Glutamatergic neuron (in vitro differentiated cells): Measurements from ENCODE around the gene IL17RE. TPM values are rescaled to one million over a fixed set of nuclear protein-coding genes. Genes with fewer than 3 reads are reported as not detected.
"Not testable (repeated sequence)": the region's sequence is repeated elsewhere in the genome, so short reads cannot be mapped to it uniquely, and the experiment has no call there.

ENCODE experiments used
- DNase-seq: peaks from one replicate; pipeline ENCODE4 v3.0.0; 2022
- H3K27ac Mint-ChIP-seq: one replicate; pipeline ENCODE4 v1.8.0; 2020; ENCODE audit warnings: mild to moderate bottlenecking, mixed read lengths, inconsistent platforms; ENCODE audit not compliant: unreplicated experiment
- H3K27me3 Mint-ChIP-seq: one replicate; pipeline ENCODE4 v1.8.0; 2020; ENCODE audit warnings: mild to moderate bottlenecking, moderate library complexity, mixed read lengths, inconsistent platforms; ENCODE audit not compliant: unreplicated experiment
- H3K36me3 Mint-ChIP-seq: one replicate; pipeline ENCODE4 v1.8.0; 2020; ENCODE audit warnings: mild to moderate bottlenecking, mixed read lengths, inconsistent platforms; ENCODE audit not compliant: unreplicated experiment
- H3K4me1 Mint-ChIP-seq: one replicate; pipeline ENCODE4 v1.8.0; 2020; ENCODE audit warnings: mild to moderate bottlenecking, low read depth, mixed read lengths, inconsistent platforms; ENCODE audit not compliant: unreplicated experiment
- H3K4me3 Mint-ChIP-seq: one replicate; pipeline ENCODE4 v1.8.0; 2020; ENCODE audit warnings: mild to moderate bottlenecking, mixed read lengths, inconsistent platforms; ENCODE audit not compliant: unreplicated experiment
- H3K9me3 Mint-ChIP-seq: one replicate; pipeline ENCODE4 v1.8.0; 2020; ENCODE audit warnings: mild to moderate bottlenecking, moderate library complexity, mixed read lengths, inconsistent platforms; ENCODE audit not compliant: unreplicated experiment
- CTCF ChIP-seq: fragments of 200-600 bp; sonication (generic); IDR thresholded peaks from one replicate; pipeline ENCODE4 v1.5.0; 2021; ENCODE audit not compliant: partially characterized antibody, unreplicated experiment
- total RNA-seq: library from RNA; stranded (reverse); fragmentation: NEBNext Ultra II Directional; extraction: Animal tissue kit (Norgen Biotek cat#: 25700); gene quantifications from one replicate; pipeline ENCODE4 v1.2.1, GENCODE V29; 2021; ENCODE audit not compliant: unreplicated experiment

Gene IL17RE
- total RNA-seq, 1 donor from 2014 or later: 3.9 TPM

GRCh38 chr3:9861626-9862130 is 41.0 kb upstream of the IL17RE start:
- H3K36me3 Mint-ChIP-seq: no peaks in the 10 kb centered on the region
- peaks cover 16% of the 10 kb centered on the region for H3K4me1 Mint-ChIP-seq
- H3K27ac Mint-ChIP-seq: no peak overlapping the region
- DNase-seq: no peak
- no peak for TF ChIP-seq CTCF
- H3K27me3 Mint-ChIP-seq: peaks cover 5% of the 10 kb centered on the region
- peak overlapping the region; percentile 64 for H3K4me3 Mint-ChIP-seq
- H3K9me3 Mint-ChIP-seq: peaks cover 2% of the 10 kb centered on the region

- Mint-ChIP-seq H3K36me3 (no peaks in the 10 kb centered on the region), H3K9me3 (peaks cover 2% of the 10 kb centered on the region), H3K27me3 (peaks cover 5% of the 10 kb centered on the region), H3K4me1 (peaks cover 16% of the 10 kb centered on the region), H3K4me3 (no peak overlapping the region), H3K27ac (no peak overlapping the region)
- no peak for TF ChIP-seq CTCF
- peak; percentile 79 for DNase-seq
Observed at GRCh38 chr3:9862391-9863057, 40.1 kb upstream of the IL17RE start.

GRCh38 chr3:9863058-9863772 is 39.4 kb upstream of the IL17RE start:
- TF ChIP-seq CTCF: no peak
- no peaks in the 10 kb centered on the region for H3K36me3 Mint-ChIP-seq
- peaks cover 2% of the 10 kb centered on the region for H3K9me3 Mint-ChIP-seq
- DNase-seq: peak; percentile 24
- H3K27ac Mint-ChIP-seq: no peak overlapping the region
- peaks cover 15% of the 10 kb centered on the region for H3K4me1 Mint-ChIP-seq
- no peak overlapping the region for H3K4me3 Mint-ChIP-seq
- H3K27me3 Mint-ChIP-seq: peaks cover 5% of the 10 kb centered on the region

- peak overlapping the region; percentile 11 for H3K4me3 Mint-ChIP-seq
- H3K4me1 Mint-ChIP-seq: peaks cover 5% of the 10 kb centered on the region
- no peaks in the 10 kb centered on the region for H3K9me3 Mint-ChIP-seq
- no peaks in the 10 kb centered on the region for H3K27me3 Mint-ChIP-seq
- TF ChIP-seq CTCF: no peak
- peak; percentile 28 for DNase-seq
- peak overlapping the region; percentile 82 for H3K27ac Mint-ChIP-seq
- no peaks in the 10 kb centered on the region for H3K36me3 Mint-ChIP-seq
Observed at GRCh38 chr3:9864200-9864927, 38.3 kb upstream of the IL17RE start.

- not testable (repeated sequence) for H3K27me3 Mint-ChIP-seq, H3K9me3 Mint-ChIP-seq, H3K4me3 Mint-ChIP-seq, H3K27ac Mint-ChIP-seq, H3K4me1 Mint-ChIP-seq, H3K36me3 Mint-ChIP-seq, DNase-seq
Observed at GRCh38 chr3:9865125-9865637, 37.5 kb upstream of the IL17RE start.
